SH-SY5Y (cell line): Measurements from ENCODE around the gene FSD1.

Source experiments
- GATA2 ChIP-seq: IDR thresholded peaks from 2 replicates; pipeline ENCODE4 v1.6.1; 2011; ENCODE audit warnings: mild to moderate bottlenecking, low read depth, low read length
- GATA3 ChIP-seq: IDR thresholded peaks from 2 replicates; pipeline ENCODE4 v1.6.1; 2011; ENCODE audit warnings: low read depth, mild to moderate bottlenecking, low read length, moderate library complexity

FSD1 gene

DNA sequence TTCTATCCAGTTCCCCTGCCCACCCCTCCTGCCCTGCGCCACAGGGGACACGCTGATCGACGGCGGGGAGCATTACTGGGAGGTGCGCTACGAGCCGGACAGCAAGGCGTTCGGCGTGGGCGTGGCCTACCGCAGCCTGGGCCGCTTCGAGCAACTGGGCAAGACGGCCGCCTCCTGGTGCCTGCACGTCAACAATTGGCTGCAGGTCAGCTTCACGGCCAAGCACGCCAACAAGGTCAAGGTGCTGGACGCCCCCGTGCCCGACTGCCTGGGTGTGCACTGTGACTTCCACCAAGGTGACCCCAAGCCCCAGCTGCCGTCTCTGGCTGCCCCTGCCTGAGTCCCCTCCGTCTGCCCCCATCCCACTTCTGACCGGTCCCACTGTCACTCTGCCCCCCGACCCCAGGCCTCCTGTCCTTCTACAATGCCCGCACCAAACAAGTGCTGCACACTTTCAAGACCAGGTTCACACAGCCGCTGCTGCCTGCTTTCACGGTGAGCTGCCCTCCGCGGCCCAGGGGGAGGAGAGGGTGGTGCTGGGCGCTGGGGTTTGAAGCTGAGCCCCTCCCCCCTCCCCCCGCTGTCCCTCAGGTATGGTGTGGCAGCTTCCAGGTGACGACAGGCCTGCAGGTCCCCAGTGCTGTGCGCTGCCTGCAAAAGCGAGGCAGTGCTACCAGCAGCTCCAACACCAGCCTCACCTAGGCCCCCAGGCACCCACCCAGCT, 18.7 kb downstream of the FSD1 start:
- no peak for TF ChIP-seq GATA2
- TF ChIP-seq GATA3, result no peak

DNA sequence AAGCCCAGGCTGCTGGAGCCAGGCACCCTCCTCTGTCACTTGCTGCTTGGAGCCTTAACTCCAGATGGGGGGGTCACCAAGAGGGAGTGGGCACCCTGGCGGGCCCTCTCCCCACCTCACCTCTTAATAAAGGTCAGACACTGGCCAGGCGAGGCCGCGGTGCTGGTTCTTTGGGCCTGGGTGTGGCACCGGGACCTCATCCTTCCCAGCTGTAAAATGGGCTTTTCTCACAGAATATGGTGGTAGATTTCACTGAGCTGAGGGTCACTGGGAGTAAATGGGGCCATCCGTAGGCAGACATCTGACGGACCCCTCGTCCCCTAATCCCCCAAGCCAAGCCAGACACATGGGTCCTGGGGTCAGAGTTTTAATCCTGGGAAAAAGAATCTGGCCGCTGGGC, 19.3 kb downstream of the FSD1 start:
- no peak for TF ChIP-seq GATA3

DNA sequence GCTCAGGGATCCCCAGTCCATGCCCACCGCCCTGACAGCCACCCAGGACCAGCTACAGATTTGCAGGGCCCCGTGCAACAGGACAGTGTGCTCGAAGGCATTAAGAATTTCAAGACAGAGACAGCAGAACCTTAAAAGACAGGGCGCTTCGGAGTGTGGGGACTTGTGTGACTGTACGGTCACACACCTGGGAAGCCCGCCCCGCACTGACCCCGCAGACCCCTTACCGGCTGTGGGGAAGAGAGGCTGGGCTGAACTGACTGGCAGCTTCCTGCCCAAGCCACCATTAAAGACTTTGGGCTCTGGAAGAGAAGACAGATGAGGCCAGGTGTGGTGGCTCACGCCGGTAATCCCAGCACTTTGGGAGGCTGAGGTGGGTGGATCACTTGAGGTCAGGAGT, 19.8 kb downstream of the FSD1 start:
- TF ChIP-seq GATA2 (no peak), GATA3 (no peak)

DNA sequence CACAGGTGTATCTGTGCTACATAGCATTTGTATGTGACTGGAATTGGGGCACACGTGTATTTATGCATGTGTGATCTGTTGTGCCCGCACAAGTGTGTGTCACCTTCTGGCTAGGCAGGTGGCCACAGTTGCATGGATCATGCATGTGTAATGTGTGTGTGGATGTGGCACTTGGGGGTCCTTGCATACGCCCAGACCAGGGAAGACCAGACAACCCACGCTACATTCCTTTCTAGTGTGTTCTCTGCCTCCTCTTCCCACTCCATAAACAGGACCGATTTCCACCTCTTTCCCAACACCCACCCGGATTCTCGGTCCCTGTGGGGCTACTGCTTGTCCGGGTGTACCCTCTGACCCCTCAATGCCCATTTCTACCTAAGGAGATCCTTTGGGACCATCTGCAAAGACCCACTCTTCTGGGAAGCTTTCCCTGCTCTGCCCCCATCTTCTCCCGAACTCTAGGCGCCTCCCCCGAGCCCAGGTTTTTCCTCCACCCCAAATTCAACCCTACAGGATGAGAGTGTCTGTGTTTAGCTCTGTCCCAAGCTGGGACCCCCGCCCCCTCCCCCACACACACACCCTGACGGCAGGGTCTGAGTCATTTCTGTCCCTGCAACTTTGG, 21.9 kb downstream of the FSD1 start:
- TF ChIP-seq GATA2 (no peak), GATA3 (no peak)

DNA sequence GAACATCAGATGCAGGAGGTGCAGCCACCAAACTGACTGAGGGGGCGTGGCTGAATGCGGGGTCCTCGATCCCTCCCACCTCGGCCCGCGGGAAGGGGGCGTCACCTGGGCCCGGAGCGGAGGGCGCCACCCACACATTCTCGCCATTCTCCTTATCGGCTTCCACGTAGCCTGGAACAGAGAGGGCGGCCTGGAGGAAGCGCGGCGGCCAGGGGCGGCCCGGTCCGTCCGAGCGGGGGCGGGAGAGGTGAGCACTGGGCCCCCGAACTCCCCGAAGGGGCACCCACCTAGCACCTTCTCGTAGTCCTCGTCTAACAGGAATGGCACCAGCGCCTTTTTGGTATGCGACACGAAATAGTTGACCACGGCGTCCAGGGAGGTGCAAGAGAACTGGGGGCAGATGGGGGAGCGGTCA, 22.4 kb downstream of the FSD1 start:
- no peak for TF ChIP-seq GATA2
- no peak for TF ChIP-seq GATA3

DNA sequence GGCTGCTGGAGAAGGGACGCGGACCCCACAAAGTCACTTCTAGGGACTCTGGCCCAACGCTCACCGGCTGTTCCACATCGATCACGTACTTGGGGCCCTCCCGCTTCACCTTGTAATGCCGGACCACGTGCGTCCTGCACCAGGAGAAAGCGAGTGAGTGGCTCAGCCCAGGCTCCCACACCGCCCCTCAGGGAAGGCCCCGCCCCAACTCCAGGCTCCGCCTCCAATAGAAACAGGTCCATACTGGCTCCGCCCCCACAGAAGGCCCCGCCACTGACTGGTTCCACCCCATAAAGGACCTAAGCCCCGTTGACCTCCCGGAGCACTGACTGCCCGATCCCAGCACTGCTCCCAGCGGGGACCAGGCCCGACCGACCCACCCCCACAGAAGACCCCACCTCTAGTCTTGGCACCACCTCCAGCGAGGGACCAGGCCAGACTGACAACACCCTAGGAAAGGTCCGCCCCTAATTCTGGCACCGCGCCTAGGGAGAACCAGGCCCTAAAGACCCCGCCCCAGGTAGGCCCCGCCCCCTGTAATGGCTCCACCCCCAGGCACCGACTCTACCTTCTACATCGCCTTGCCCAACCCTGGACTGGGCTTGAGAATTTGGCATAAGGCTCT, 23.0 kb downstream of the FSD1 start:
- TF ChIP-seq GATA2, result no peak
- no peak for TF ChIP-seq GATA3

DNA sequence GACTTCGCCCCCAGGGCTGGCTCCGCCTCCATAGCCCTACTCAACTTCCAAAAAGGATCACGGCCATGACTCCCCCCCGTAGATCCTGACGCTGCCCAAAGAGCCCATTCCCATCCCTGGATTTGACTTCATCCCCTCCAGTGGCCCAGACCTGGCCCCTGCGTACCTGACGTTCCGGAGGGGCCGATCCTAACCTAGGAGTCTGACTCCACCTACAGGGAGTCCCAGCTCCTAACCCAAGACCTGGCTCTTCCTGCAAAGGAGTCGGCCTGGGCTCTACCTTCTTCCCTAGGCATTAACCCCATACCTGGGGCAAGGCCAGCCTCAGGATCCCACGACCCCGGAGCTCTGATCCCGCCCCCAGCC, 23.5 kb downstream of the FSD1 start:
- TF ChIP-seq GATA2 (no peak), GATA3 (no peak)

DNA sequence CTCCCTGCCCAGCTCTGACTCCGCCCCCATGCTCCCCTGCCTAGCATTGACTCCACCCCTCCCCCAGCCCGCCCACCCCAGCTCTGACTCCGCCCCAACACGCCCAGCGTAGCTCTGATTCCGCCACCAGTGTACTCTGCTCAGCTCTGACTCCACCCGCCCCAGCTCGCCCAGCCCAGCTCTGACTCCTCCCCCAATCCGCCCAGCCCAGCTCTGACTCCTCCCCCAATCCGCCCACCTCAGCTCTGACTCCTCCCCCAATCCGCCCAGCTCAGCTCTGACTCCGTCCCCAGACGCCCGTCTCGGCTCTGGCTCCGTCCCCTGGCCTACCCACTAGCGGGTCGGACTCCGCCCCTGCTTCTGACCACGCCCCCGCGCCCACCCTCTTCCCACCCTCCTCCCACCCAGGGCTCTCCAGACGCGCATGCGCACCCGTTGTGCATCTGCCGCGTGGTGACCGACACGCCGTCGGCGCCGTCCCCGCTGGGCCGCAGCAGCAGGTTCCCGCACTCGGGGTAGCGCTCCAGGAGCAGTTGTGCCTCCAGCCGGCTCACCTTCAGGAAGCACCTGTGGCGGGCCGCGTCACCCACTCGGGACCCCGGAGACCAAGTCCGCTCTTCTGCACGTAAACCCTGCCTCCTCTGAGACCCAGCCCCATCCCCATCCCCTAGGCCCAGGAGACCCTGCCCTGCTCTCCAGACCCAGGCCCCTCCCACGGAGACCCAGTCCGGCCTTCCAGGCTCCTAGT, 24.0 kb downstream of the FSD1 start:
- TF ChIP-seq GATA3 (no peak), GATA2 (no peak)

DNA sequence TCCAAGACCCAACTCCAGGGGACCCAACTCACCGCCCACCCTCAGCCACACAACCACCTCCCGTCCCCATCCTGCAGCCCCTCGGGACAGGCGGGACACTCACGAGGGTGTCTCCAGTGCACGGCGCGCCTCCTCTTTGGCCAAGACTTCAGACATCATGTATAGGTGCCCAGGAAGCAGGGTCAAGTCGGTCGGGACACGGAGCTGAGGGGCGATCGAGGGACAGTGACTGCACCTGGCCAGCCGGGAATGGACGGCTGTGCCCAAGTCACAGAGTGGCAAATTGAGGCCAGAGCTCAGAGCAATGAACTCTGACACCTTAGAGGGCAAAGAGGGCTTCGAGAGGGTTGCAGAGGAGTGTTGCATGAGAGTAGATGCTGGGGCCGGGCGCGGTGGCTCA, 25.5 kb downstream of the FSD1 start:
- TF ChIP-seq GATA2 (no peak), GATA3 (no peak)

DNA sequence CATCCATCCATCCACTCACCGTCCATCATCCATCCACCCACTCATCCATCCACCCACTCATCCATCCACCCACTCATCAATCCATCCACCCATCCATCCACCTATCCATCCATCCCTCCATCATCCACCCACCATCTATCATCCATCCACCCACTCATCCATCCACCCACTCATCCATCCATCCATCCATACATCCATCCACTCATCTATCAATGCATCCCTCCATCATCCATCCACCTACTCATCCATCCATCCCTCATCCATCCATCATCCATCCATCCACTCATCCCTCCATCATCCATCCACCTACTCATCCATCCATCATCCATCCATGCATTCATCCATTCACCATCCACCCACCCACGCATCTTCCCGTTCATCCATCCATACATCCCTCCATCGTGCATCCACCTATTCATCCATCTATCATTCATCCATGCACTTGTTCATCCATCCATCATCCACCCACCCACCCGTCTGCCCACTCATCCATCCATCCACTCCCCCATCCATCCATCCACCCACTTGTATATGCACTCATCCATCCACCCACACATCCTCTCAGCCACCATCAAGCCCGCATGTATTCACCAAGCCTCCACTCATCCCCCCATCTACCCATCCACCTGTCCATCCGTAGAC, 30.7 kb downstream of the FSD1 start:
- no peak for TF ChIP-seq GATA3
- TF ChIP-seq GATA2, result no peak

DNA sequence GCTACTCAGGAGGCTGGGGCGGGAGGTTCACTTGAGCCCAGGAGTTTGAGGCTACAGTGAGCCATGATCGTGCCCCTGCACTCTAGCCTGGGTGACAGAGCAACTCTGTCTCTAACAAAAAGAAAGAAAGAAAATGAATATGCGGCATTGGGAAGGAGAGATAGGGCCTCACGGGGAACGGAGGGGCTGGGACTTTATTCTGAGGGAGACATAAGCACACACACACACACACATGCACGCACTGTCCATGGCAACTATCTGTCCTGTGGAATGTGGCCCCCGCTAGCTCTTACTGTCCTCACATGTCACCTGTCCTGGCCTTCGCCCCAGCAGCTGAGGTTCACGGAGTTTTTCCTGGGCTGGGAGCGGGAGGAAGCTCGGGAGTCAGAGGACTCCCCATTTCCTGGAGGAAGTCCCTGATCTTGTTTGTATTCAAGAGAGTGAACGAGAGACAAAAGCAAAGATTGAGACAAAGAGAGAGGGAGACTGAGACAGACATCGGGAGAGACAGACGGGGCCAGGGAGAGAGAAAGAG, 33.6 kb downstream of the FSD1 start:
- TF ChIP-seq GATA2 (no peak), GATA3 (no peak)

DNA sequence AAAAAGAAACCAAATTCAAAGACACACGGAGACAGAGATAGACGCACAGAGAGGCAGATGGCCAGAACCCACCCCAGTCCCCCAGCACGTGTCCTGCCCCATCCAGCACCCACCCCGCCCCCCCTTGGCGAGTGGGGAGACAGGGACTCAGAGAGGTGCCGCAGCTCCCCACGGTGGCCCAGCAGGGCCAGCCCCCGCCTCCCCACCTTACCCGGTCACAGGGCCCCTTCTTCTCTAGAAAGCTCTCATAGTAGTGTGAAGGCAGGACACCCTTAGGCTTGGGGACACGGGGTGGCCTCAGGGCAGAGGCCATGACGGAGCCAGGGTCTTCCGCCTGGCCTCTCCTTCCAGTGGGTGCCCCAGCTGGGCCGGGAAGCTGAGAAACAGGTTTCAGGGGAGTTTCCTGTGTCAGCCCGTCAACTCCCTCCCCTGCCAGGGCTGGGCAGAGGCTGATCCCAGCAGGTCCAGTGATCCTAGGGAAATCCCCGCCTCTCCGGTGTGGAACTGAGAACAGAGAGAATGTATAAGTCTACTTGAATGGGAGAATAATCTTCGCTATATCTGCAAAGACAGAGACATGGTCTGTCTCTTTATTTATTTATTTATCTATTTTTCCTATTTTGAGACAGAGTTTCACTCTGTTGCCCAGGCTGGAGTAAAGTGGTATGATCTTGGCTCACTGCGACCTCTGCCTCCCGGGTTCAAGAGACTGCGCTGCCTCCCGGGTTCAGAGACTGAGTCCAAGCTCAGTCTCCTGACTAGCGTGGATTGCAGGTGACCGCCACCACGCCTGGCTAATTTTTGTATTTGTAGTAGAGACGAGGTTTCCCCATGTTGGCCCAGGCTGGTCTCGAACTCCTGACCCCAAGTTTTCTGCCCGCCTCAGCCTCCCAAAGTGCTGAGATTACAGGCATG, 34.3 kb downstream of the FSD1 start, which contains the start of gene STAP2:
STAP2 (minus strand) TSS at position 387 of the 915 bp plus-strand sequence; CDS start at position 313, 74 bp downstream.
- no peak for TF ChIP-seq GATA3

DNA sequence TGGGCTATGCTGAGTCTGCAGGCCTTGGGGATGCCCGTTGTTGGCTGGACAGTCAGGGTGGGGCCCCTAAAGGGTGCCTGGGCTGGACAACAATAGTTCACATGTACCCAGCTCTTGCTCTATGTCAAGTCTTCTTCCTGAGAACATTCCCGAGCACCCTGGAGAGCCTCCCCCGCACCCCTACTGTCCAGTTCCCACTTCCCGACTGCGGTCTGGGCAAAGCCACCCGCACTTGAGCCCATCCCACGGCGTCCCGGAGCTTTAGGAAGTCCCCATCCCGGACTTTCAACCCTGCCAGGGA, 37.9 kb downstream of the FSD1 start:
- TF ChIP-seq GATA2 (no peak), GATA3 (no peak)
